Measurements from ENCODE around the gene LRRC42. TPM values are rescaled to one million over a fixed set of nuclear protein-coding genes. Genes with fewer than 3 reads are reported as not detected.
A peak's percentile ranks its signal among the peaks of the same experiment; 100 is the strongest.

Gene LRRC42
- total RNA-seq, 2 donors from 2014 or later, result 10.5 to 10.6 TPM

- Histone ChIP-seq H3K9me3 (no peaks in the 10 kb centered on the region), H3K36me3 (peaks cover 16% of the 10 kb centered on the region), H3K4me3 (no peak overlapping the region), H3K4me1 (peaks cover 0 to 33% of the 10 kb centered on the region in 2 donors), H3K27ac (no peak overlapping the region), H3K27me3 (no peaks in the 10 kb centered on the region)
- no peak for DNase-seq (ENCODE audit: low spot score)
- no peak for TF ChIP-seq CTCF (IDR thresholded peaks at IDR 0.05)
These were observed 2.1 kb downstream of the LRRC42 start for GRCh38 chr1:53948291-53948690.

GRCh38 chr1:53949023-53949990, 3.2 kb downstream of the LRRC42 start:
- H3K36me3 ChIP-seq, result peaks cover 25% of the 10 kb centered on the region
- no peak overlapping the region for H3K4me3 ChIP-seq
- H3K9me3 ChIP-seq, result no peaks in the 10 kb centered on the region
- DNase-seq (ENCODE audit: low spot score), result no peak
- TF ChIP-seq CTCF (IDR thresholded peaks at IDR 0.05), result peak; percentile 34 to 58
- peaks cover 0 to 28% of the 10 kb centered on the region in 2 donors for H3K4me1 ChIP-seq
- no peaks in the 10 kb centered on the region for H3K27me3 ChIP-seq
- H3K27ac ChIP-seq, result no peak overlapping the region

GRCh38 chr1:53951697-53952096, 5.5 kb downstream of the LRRC42 start:
- no peaks in the 10 kb centered on the region for H3K9me3 ChIP-seq
- no peak overlapping the region for H3K27ac ChIP-seq
- no peak overlapping the region for H3K4me3 ChIP-seq
- peaks cover 25% of the 10 kb centered on the region for H3K36me3 ChIP-seq
- no peak for TF ChIP-seq CTCF (IDR thresholded peaks at IDR 0.05)
- H3K4me1 ChIP-seq, result peaks cover 0 to 23% of the 10 kb centered on the region in 2 donors
- no peaks in the 10 kb centered on the region for H3K27me3 ChIP-seq
- DNase-seq (ENCODE audit: low spot score), result no peak

- Histone ChIP-seq H3K4me3 (no peak overlapping the region), H3K27ac (no peak overlapping the region), H3K36me3 (peaks cover 25% of the 10 kb centered on the region), H3K27me3 (no peaks in the 10 kb centered on the region), H3K4me1 (peaks cover 0 to 21% of the 10 kb centered on the region in 2 donors), H3K9me3 (no peaks in the 10 kb centered on the region)
- no peak for TF ChIP-seq CTCF (IDR thresholded peaks at IDR 0.05)
- no peak for DNase-seq (ENCODE audit: low spot score)
These were observed 8.0 kb downstream of the LRRC42 start for GRCh38 chr1:53954128-53954527.

- H3K27ac ChIP-seq, result peak overlapping the region in 1 of 2 donors; percentile 11
- no peak for TF ChIP-seq CTCF (IDR thresholded peaks at IDR 0.05)
These were observed 10.4 kb downstream of the LRRC42 start for GRCh38 chr1:53956308-53957168.

More at GRCh38 chr1:53956308-53957168, 10.4 kb downstream of the LRRC42 start:
- Histone ChIP-seq H3K4me3 (no peak overlapping the region), H3K9me3 (no peaks in the 10 kb centered on the region), H3K27me3 (no peaks in the 10 kb centered on the region), H3K4me1 (peaks cover 0 to 13% of the 10 kb centered on the region in 2 donors), H3K36me3 (peaks cover 39% of the 10 kb centered on the region)
- no peak for DNase-seq (ENCODE audit: low spot score)

Data from right atrium auricular region (tissue), 2 donors.